ENCODE data around the gene VAMP3. TPM values are rescaled to one million over a fixed set of nuclear protein-coding genes. Genes with fewer than 3 reads are reported as not detected.

Gene VAMP3
- total RNA-seq, 4 donors from 2014 or later: 150 to 205 (median 163) TPM

DNA sequence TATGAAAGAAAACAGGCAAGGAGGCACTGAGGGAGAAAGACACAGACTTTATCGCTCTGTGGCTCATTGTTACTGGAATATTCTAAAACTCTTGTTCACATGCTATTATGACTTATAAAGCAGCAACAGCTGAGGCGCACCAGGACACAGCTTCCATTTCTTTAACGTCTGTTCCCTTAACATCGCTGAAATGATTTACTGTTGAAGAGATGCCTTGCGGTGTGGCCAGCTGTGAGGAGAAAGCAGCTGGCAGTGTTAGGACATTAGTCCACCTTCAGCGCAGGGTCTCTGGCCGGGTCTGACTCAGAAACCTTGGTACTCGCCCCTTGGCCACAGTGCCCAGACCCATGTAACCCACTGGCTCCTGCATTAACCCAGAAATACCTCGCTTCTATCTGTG lies 9.9 kb downstream of the VAMP3 start:
- TF ChIP-seq, protein P1, sequence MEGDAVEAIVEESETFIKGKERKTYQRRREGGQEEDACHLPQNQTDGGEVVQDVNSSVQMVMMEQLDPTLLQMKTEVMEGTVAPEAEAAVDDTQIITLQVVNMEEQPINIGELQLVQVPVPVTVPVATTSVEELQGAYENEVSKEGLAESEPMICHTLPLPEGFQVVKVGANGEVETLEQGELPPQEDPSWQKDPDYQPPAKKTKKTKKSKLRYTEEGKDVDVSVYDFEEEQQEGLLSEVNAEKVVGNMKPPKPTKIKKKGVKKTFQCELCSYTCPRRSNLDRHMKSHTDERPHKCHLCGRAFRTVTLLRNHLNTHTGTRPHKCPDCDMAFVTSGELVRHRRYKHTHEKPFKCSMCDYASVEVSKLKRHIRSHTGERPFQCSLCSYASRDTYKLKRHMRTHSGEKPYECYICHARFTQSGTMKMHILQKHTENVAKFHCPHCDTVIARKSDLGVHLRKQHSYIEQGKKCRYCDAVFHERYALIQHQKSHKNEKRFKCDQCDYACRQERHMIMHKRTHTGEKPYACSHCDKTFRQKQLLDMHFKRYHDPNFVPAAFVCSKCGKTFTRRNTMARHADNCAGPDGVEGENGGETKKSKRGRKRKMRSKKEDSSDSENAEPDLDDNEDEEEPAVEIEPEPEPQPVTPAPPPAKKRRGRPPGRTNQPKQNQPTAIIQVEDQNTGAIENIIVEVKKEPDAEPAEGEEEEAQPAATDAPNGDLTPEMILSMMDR (IDR thresholded peaks at IDR 0.05; ENCODE audit: low read depth): no peak

DNA sequence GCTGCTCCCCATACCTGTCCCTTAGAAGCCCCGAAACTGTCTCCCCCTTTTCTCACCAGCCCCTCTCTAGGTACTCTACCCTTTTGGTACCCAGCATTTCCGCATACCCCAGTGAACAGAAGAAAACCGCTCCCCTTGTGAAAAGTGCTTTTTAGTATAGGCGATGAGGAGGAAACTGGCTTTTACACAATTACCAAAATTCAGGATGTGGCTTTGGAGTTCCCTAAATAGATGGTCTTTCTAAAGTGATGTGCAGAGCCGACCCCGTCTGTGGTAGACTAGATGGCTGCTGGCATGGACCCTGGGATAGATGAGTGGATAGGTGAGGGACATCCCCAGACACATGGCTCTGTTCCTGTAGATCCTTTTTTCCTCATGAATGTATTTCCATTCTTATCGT lies 10.4 kb downstream of the VAMP3 start:
- TF ChIP-seq, protein P1 (IDR thresholded peaks at IDR 0.05; ENCODE audit: low read depth): no peak

DNA sequence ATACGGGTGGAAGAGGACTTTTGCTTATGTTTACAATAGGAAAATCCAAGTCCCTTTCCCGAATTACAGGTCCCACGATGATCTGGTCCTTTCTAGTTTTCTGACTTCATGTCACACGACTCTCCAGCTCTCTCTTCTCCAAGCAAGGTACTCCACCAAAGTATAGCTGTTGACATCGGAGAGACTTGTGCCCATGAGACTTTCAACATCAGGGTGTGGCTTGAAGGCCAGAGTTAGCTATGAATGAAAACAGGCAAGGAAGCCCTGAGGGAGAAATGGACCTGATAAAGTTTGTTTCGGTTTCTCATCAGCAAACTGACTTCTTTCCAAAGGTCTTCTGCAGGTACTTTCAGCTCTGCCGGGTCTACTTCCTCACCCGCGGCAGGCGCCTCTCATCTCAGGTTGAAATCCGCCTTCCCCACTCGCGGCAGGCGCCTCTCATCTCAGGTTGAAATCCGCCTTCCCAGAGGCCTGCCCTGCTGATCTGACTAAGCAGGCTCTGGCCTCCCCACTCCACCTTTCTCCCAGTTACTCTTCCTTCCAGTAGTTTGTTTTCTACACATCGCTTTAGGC lies 10.9 kb downstream of the VAMP3 start:
- TF ChIP-seq, protein P1 (IDR thresholded peaks at IDR 0.05; ENCODE audit: low read depth): no peak

DNA sequence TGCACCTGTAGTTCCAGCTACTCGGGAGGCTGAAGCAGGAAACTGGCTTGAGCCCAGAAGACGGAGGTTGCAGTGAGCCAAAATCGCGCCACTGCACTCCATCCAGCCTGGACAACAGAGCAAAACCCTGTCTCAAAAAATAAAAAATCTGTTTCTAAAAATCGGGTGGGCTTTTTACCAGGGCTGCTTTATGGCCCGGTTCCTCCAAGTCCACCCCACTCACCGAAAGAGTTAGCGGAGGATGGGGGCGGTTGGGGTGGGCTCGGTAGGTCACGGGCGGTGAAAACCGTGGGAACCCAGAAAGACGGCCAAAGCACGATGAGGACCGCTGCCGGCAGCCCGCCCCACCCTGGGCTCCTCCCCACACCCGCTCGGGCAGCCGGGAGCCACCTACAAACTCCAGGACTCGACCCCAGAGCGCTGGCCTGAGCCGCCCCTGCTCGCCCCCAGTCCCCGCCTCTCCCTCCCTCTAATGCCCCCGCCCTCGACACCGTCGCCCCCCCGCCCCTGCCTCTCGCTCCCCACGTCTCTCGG lies 12.1 kb downstream of the VAMP3 start:
- TF ChIP-seq, protein P1 (IDR thresholded peaks at IDR 0.05; ENCODE audit: low read depth): no peak

DNA sequence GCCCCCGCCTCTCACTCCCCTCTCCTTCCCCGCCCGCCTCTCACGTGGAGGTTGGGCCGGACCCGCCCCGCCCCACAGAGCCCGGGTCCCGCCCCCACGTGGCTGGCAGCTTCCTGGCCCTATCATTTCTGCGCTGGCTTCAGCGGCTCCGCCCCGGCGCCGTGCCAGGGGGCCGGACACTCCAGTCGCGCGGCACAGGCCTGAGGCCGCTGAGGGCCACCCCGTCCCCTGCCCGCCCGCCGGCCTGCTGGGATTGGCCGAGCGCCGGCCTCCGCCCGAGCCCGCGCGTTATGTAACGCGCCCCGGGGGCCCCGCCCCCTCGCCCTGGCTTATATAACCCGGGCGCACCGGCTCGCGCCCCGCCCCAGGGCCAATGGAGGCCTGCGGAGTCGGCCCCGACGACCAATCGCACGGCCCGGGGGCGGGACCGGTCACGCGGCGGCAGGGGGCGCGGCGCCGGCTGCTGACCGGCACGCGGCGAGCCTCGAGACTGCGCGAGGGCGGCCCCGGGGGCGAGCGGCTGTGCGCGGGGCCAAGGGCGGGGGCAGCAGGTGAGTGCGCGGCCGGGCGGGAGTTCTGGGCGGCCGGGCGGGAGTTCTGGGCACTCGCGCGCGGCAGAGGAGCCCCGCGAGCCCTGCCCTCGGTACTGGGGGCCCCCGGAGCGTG lies 12.9 kb downstream of the VAMP3 start, which contains the start of gene PER3:
Gene PER3 (plus strand): TSS at position 466 of the 666 bp plus-strand sequence. CDS start 587 bp downstream, outside the sequence.
- TF ChIP-seq, protein P1 (IDR thresholded peaks at IDR 0.05; ENCODE audit: low read depth): no peak

DNA sequence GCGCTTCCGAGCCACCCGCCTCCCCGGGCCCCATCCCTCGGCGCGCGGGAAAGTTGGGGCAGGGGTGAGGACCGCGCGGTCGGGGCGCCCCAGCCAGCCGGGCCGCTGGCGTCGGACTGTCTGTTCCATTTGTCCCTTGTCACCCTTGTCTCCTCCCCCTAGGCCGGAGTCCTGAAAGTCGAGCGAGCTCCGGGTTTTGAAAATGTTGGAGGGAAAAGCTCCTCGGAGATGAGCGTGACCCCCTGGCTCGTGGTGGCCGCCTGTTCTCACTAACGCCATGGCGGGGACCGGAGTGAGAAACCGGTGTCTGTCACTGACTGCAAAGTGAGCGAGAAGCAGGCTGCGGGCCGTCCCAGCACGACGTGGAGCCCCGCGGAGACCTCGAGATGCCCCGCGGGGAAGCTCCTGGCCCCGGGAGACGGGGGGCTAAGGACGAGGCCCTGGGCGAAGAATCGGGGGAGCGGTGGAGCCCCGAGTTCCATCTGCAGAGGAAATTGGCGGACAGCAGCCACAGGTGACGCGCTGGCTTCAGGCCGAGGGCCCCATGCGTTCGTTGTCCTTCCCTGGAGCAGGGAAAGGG lies 13.5 kb downstream of the VAMP3 start:
- TF ChIP-seq, protein P1 (IDR thresholded peaks at IDR 0.05; ENCODE audit: low read depth): no peak

DNA sequence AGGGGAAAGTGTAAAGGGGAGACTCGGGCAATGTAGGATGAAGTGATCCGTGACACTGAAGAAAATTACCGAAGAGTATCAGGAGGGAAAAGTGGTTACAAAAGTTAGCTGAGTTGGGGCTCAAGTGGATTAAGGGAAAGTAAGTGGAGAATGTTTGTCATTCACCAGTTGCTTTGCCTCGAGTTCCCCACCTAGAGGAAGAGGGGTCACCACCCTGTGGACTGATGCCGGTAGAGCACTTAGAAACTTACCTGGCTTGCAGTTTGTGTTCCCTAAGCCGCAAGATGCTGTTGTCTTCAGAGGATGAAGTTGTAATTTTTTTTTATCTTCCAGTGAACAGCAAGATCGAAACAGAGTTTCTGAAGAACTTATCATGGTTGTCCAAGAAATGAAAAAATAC lies 14.0 kb downstream of the VAMP3 start:
- TF ChIP-seq, protein P1 (IDR thresholded peaks at IDR 0.05; ENCODE audit: low read depth): no peak
